Endothelial cell of umbilical vein (primary cell): ENCODE data around the gene THSD1. TPM values are rescaled to one million over a fixed set of nuclear protein-coding genes. Genes with fewer than 3 reads are reported as not detected.
A peak's percentile ranks its signal among the peaks of the same experiment; 100 is the strongest.

Source experiments
- BruUV-seq: library from RNA; stranded (reverse); fragments of 400-500 nt; replicated peaks from 2 replicates; lab custom pipeline; 2021; lab: Mats Ljungman, UMichigan
- CTCF ChIA-PET: fragments of 300-600, 350-600 bp; sonication (Branson Sonifier 250); formaldehyde crosslinking; loops from one replicate; lab custom pipeline; 2021; ENCODE audit warnings: antibody characterized with exemption, inconsistent platforms; lab: Charles Lee
- POLR2A ChIA-PET: fragments of 300-600, 350-600 bp; sonication (Branson Sonifier 250); formaldehyde crosslinking; loops from one replicate; lab custom pipeline; 2021; ENCODE audit warnings: antibody characterized with exemption, inconsistent platforms; lab: Charles Lee
- DNase-seq: peaks from one replicate; pipeline ENCODE4 v3.0.0-alpha.2; 2011; ENCODE audit warnings: low read depth, low spot score
- FAIRE-seq: peaks from 2 replicates; lab custom pipeline; 2011; peaks lifted over from hg19 to GRCh38; lab: Jason Lieb, UNC
- H2AFZ ChIP-seq: 2 replicates; pipeline ENCODE4 v1.6.0; 2012; ENCODE audit warnings: low read depth, low read length, control low read depth, inconsistent platforms
- H3K27ac ChIP-seq: 2 replicates; pipeline ENCODE4 v1.5.1; 2011; ENCODE audit warnings: low read depth, mild to moderate bottlenecking, control low read depth, low read length, moderate library complexity; ENCODE audit not compliant: insufficient read depth
- H3K27me3 ChIP-seq, 2 experiments: 2 replicates each; pipeline versions ENCODE4 v1.6.0 to v1.6.1; 2011; ENCODE audit warnings: low read length in 2 of 2, mixed read lengths in 1 of 2; ENCODE audit not compliant: control insufficient read depth in 2 of 2, insufficient read depth in 2 of 2
- H3K36me3 ChIP-seq, 2 experiments: 2 replicates in 1 of 2; 3 replicates in 1 of 2; pipeline ENCODE4 v1.5.1; 2011; ENCODE audit warnings: low read length in 2 of 2, mild to moderate bottlenecking in 1 of 2, moderate library complexity in 1 of 2; ENCODE audit not compliant: control insufficient read depth in 2 of 2, insufficient read depth in 2 of 2; ENCODE audit errors: extremely low read depth in 1 of 2
- H3K4me1 ChIP-seq: 3 replicates; pipeline ENCODE4 v1.5.1; 2011; ENCODE audit warnings: mild to moderate bottlenecking, low read length; ENCODE audit not compliant: control insufficient read depth, insufficient read depth; ENCODE audit errors: extremely low read depth
- H3K4me2 ChIP-seq: 2 replicates; pipeline ENCODE4 v1.6.1; 2011; ENCODE audit warnings: low read length, control low read depth, mixed read lengths; ENCODE audit not compliant: insufficient read depth
- H3K4me3 ChIP-seq, 3 experiments: fragments of 200-600 bp in 1 of 3; sonication (generic), shearing (Covaris generic) in 1 of 3; replicated peaks in 1 of 3; 2 replicates each; pipeline ENCODE4 v1.5.1; 2011 to 2016; ENCODE audit warnings: control low read depth in 3 of 3, low read length in 3 of 3, mild to moderate bottlenecking in 2 of 3, inconsistent platforms in 1 of 3, low read depth in 1 of 3, moderate library complexity in 1 of 3; ENCODE audit not compliant: insufficient read depth in 1 of 3
- H3K79me2 ChIP-seq: 2 replicates; pipeline ENCODE4 v1.6.0; 2012; ENCODE audit warnings: low read length, inconsistent platforms; ENCODE audit not compliant: control insufficient read depth, insufficient read depth
- H3K9ac ChIP-seq: replicated peaks from 2 replicates; pipeline ENCODE3; 2011; ENCODE audit warnings: low read length, control low read depth; ENCODE audit not compliant: insufficient read depth; ENCODE audit errors: extremely low read depth
- H3K9me1 ChIP-seq: replicated peaks from 3 replicates; pipeline ENCODE4 v1.6.0; 2011; ENCODE audit warnings: mild to moderate bottlenecking, low read length; ENCODE audit not compliant: control insufficient read depth, insufficient read depth; ENCODE audit errors: extremely low read depth
- H3K9me3 ChIP-seq: replicated peaks from 2 replicates; pipeline ENCODE4 v1.5.1; 2012; ENCODE audit warnings: low read length, inconsistent platforms; ENCODE audit not compliant: control insufficient read depth, insufficient read depth
- H4K20me1 ChIP-seq: replicated peaks from 2 replicates; pipeline ENCODE3; 2011; ENCODE audit warnings: mild to moderate bottlenecking, low read length; ENCODE audit not compliant: control insufficient read depth, insufficient read depth; ENCODE audit errors: extremely low read depth
- CTCF ChIP-seq, 2 donors: IDR thresholded peaks; 1 replicate in 1 of 2; 2 replicates in 1 of 2; pipeline ENCODE4 v1.5.1; 2011; ENCODE audit warnings: low read length in 2 of 2, mild to moderate bottlenecking in 2 of 2, moderate library complexity in 2 of 2, control low read depth in 1 of 2, inconsistent platforms in 1 of 2, low read depth in 1 of 2; ENCODE audit not compliant: insufficient read depth in 1 of 2; ENCODE audit errors: extremely low read depth in 1 of 2
- FOS ChIP-seq: IDR thresholded peaks from 2 replicates; pipeline ENCODE4 v1.6.1; 2011; ENCODE audit warnings: mild to moderate bottlenecking, low read length, moderate library complexity, borderline replicate concordance; ENCODE audit not compliant: insufficient read depth
- GATA2 ChIP-seq: IDR thresholded peaks from 2 replicates; pipeline ENCODE4 v1.7.0; 2011; ENCODE audit warnings: low read depth, mild to moderate bottlenecking, moderate library complexity, mixed read lengths, low read length; ENCODE audit not compliant: insufficient read length, insufficient read depth
- JUN ChIP-seq: IDR thresholded peaks from 2 replicates; pipeline ENCODE4 v1.6.1; 2011; ENCODE audit warnings: borderline replicate concordance, low read depth; ENCODE audit not compliant: insufficient read length, insufficient read depth
- POLR2AphosphoS5 ChIP-seq: IDR thresholded peaks from 2 replicates; pipeline ENCODE4 v1.6.1; 2012; ENCODE audit warnings: low read depth, mild to moderate bottlenecking, control low read depth, low read length, moderate library complexity; ENCODE audit not compliant: insufficient read depth
- dilution Hi-C: fragments of 300-500 bp; cut with MboI; formaldehyde crosslinking; loops from one replicate; pipeline ENCODE4 v1.15.0; 2019; ENCODE audit warnings: low sequenced_read_pairs; ENCODE audit not compliant: extremely low pct_ligation_motif_present
- intact Hi-C: fragments of 100-400 bp; cut with micrococcal nuclease; formaldehyde crosslinking; loops from one replicate; pipeline ENCODE4 v1.10.0; 2022
- polyA plus RNA-seq, 4 experiments: library from polyadenylated mRNA; depleted of rRNA in 3 of 4; stranded (reverse) in 3 of 4; unstranded in 1 of 4; fragments of >200 nt; gene quantifications; 2 replicates each; pipeline versions ENCODE4 v1.2.1 to v1.2.3, GENCODE V29; 2011 to 2012; ENCODE audit warnings: missing spikeins in 1 of 4
- total RNA-seq: library from RNA; stranded (reverse); gene quantifications from 2 replicates; pipeline ENCODE4 v1.2.3, GENCODE V29; 2021
- TF ChIP-seq, protein P1 (sequence below): IDR thresholded peaks from 2 replicates; pipeline ENCODE4 v1.6.1; 2011; ENCODE audit not compliant: insufficient read depth, insufficient read length

THSD1 gene
- total and polyA plus RNA-seq, 2 donors (not counting 3 experiments of a cell fraction or from before 2014, with no cell fraction given), result 25.4 to 27.6 TPM

- dilution Hi-C loops, result no loop called here
- POLR2A ChIA-PET, result interaction anchor here (0.7 to 4.0 kb wide), 3 partner anchors 31 to 43 kb away, joined by 3 to 16 read pairs (median 4); partner anchors contain the start of gene THSD1
These were observed 41.4 kb upstream of the THSD1 start for GRCh38 chr13:52447354-52447753.

More at GRCh38 chr13:52447354-52447753, 41.4 kb upstream of the THSD1 start:
- Histone ChIP-seq H3K4me3 (no peak overlapping the region), H3K4me2 (peak overlapping the region; percentile 12), H3K79me2 (peaks cover 57% of the 10 kb centered on the region), H3K9me1 (no peaks in the 10 kb centered on the region), H2AFZ (no peak overlapping the region), H3K4me1 (peaks cover 20% of the 10 kb centered on the region), H3K36me3 (peaks cover 0 to 8% of the 10 kb centered on the region in 2 experiments), H4K20me1 (no peaks in the 10 kb centered on the region), H3K9ac (no peak overlapping the region), H3K27ac (no peak overlapping the region), H3K9me3 (no peaks in the 10 kb centered on the region), H3K27me3 (no peaks in the 10 kb centered on the region)
- FAIRE-seq, result no peak
- intact Hi-C loops, result no loop called here
- no TSS peak for BruUV-seq
- TF ChIP-seq GATA2 (no peak), CTCF (IDR thresholded peaks at IDR 0.05; ENCODE audit: extremely low read depth in 1 of 2, insufficient read depth in 1 of 2, low read depth in 1 of 2, low read length in 2 of 2) (no peak), JUN (no peak), POLR2AphosphoS5 (no peak), FOS (no peak)
- TF ChIP-seq, protein P1, sequence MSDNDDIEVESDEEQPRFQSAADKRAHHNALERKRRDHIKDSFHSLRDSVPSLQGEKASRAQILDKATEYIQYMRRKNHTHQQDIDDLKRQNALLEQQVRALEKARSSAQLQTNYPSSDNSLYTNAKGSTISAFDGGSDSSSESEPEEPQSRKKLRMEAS, result no peak
- CTCF ChIA-PET, result interaction anchor here (1.6 to 5.4 kb wide), 6 partner anchors 8 to 102 kb away, joined by 5 to 210 read pairs (median 76); partner anchors contain the start of gene THSD1
- DNase-seq, result no peak
